Fibroblast of lung (primary cell): ENCODE results near the gene RNU5D-1. TPM values are rescaled to one million over a fixed set of nuclear protein-coding genes. Genes with fewer than 3 reads are reported as not detected.

Experiments used
- DNase-seq, 2 donors: peaks; one replicate each; pipeline versions ENCODE4 v3.0.0 to v3.0.0-alpha.2; 2010; ENCODE audit warnings: low read depth in 2 of 2
- H2AFZ ChIP-seq: 2 replicates; pipeline ENCODE4 v1.5.1; 2012; ENCODE audit warnings: low read length, control low read depth, inconsistent platforms
- H3K27ac ChIP-seq: 2 replicates; pipeline ENCODE4 v1.5.1; 2011; ENCODE audit warnings: low read length, control low read depth; ENCODE audit not compliant: insufficient read depth
- H3K27me3 ChIP-seq: 2 replicates; pipeline ENCODE4 v1.5.1; 2011; ENCODE audit warnings: mild to moderate bottlenecking, low read length; ENCODE audit not compliant: control insufficient read depth, insufficient read depth
- H3K36me3 ChIP-seq: 2 replicates; pipeline ENCODE4 v1.5.1; 2011; ENCODE audit warnings: low read length; ENCODE audit not compliant: control insufficient read depth, insufficient read depth
- H3K4me1 ChIP-seq: 2 replicates; pipeline ENCODE4 v1.5.1; 2011; ENCODE audit warnings: low read length; ENCODE audit not compliant: control insufficient read depth, insufficient read depth; ENCODE audit errors: extremely low read depth
- H3K4me2 ChIP-seq: 2 replicates; pipeline ENCODE4 v1.5.1; 2011; ENCODE audit warnings: low read length, control low read depth; ENCODE audit not compliant: insufficient read depth; ENCODE audit errors: extremely low read depth
- H3K4me3 ChIP-seq, 4 experiments: fragments of 200-600 bp in 1 of 4; sonication (generic) in 1 of 4; replicated peaks in 1 of 4; 2 replicates each; pipeline ENCODE4 v1.5.1; 2011 to 2016; ENCODE audit warnings: low read length in 4 of 4, low read depth in 3 of 4, mild to moderate bottlenecking in 3 of 4, control low read depth in 2 of 4, inconsistent platforms in 1 of 4, mixed read lengths in 1 of 4; ENCODE audit not compliant: insufficient read depth in 1 of 4; ENCODE audit errors: control extremely low read depth in 1 of 4
- H3K79me2 ChIP-seq: 2 replicates; pipeline ENCODE4 v1.5.1; 2012; ENCODE audit warnings: mild to moderate bottlenecking, low read length, inconsistent platforms; ENCODE audit not compliant: control insufficient read depth, insufficient read depth
- H3K9ac ChIP-seq: 2 replicates; pipeline ENCODE4 v1.5.1; 2011; ENCODE audit warnings: mild to moderate bottlenecking, low read length, control low read depth; ENCODE audit not compliant: insufficient read depth
- H3K9me3 ChIP-seq: 2 replicates; pipeline ENCODE4 v1.5.1; 2012; ENCODE audit warnings: low read depth, low read length; ENCODE audit not compliant: control insufficient read depth, insufficient read depth
- H4K20me1 ChIP-seq: 2 replicates; pipeline ENCODE4 v1.5.1; 2011; ENCODE audit warnings: low read length; ENCODE audit not compliant: control insufficient read depth, insufficient read depth; ENCODE audit errors: extremely low read depth
- CTCF ChIP-seq, 2 donors: IDR thresholded peaks in 1 of 2; conservative IDR thresholded peaks in 1 of 2; 1 replicate in 1 of 2; 2 replicates in 1 of 2; pipeline ENCODE4 v1.5.1; 2011 to 2012; ENCODE audit warnings: low read length in 2 of 2, control low read depth in 1 of 2, inconsistent platforms in 1 of 2, low read depth in 1 of 2, mild to moderate bottlenecking in 1 of 2
- EZH2 ChIP-seq: IDR thresholded peaks from 2 replicates; pipeline ENCODE4 v1.5.1; 2012; ENCODE audit warnings: low read length, control low read depth, mild to moderate bottlenecking; ENCODE audit errors: missing control alignments
- polyA plus RNA-seq, 2 donors: library from polyadenylated mRNA; depleted of rRNA in 1 of 2; stranded (reverse) in 1 of 2; unstranded in 1 of 2; fragments of >200 nt; gene quantifications; 2 replicates each; pipeline ENCODE4 v1.2.1, GENCODE V29; 2011 to 2012; ENCODE audit warnings: missing spikeins in 1 of 2
- total RNA-seq: library from RNA; depleted of rRNA; stranded (reverse); fragments of >200 nt; gene quantifications from 2 replicates; pipeline ENCODE4 v1.2.1, GENCODE V29; 2014

The RNU5D-1 gene
- total and polyA plus RNA-seq, 2 donors (not counting 1 experiment from before 2014, with no cell fraction given): not detected

DNA sequence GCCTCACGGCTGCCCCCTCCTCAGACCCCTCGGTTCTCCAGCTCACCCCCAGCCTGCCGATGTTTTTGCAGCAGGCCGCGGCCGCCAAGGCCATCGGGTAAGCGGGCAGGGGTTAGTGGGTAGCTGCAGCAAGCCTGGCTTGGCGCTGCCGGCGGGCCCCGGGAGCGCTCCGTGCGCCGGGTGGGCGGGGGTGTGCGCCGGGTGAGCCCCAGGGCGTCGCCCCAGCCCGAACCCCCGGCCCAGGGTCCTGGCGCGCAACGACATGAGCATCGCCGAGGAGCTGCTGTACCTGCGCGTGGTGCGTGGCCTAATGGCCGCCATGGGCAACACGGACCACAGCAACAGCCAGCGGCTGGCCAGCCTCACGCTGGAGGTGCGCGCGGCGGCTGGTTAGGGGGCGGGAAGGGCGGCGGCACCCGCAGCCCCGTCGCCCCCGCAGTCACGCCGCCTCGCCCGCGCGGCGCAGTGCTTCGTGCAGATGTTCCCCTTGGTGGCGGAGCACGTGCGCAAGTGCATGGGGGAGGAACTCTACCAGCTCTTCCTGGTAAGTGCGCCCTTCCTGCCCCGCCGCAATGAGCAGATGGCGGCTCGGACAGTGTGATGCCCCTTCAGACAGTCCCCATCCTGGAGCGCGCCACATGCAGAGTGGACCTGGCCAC, 6.5 kb downstream of the RNU5D-1 start:
- Histone ChIP-seq H4K20me1 (no peaks in the 10 kb centered on the region), H3K9ac (no peak overlapping the region), H3K4me3 (no peak overlapping the region), H3K27ac (no peak overlapping the region), H3K9me3 (no peaks in the 10 kb centered on the region), H3K79me2 (no peaks in the 10 kb centered on the region), H3K4me1 (peaks cover 3% of the 10 kb centered on the region), H3K4me2 (no peak overlapping the region), H3K36me3 (no peaks in the 10 kb centered on the region), H2AFZ (no peak overlapping the region), H3K27me3 (no peaks in the 10 kb centered on the region)
- TF ChIP-seq CTCF (conservative IDR thresholded peaks at IDR 0.05 in 1 of 2, IDR thresholded peaks at IDR 0.05 in 1 of 2; ENCODE audit: low read depth in 1 of 2, low read length in 2 of 2): no peak
- no peak for TF ChIP-seq EZH2
- no peak for DNase-seq

DNA sequence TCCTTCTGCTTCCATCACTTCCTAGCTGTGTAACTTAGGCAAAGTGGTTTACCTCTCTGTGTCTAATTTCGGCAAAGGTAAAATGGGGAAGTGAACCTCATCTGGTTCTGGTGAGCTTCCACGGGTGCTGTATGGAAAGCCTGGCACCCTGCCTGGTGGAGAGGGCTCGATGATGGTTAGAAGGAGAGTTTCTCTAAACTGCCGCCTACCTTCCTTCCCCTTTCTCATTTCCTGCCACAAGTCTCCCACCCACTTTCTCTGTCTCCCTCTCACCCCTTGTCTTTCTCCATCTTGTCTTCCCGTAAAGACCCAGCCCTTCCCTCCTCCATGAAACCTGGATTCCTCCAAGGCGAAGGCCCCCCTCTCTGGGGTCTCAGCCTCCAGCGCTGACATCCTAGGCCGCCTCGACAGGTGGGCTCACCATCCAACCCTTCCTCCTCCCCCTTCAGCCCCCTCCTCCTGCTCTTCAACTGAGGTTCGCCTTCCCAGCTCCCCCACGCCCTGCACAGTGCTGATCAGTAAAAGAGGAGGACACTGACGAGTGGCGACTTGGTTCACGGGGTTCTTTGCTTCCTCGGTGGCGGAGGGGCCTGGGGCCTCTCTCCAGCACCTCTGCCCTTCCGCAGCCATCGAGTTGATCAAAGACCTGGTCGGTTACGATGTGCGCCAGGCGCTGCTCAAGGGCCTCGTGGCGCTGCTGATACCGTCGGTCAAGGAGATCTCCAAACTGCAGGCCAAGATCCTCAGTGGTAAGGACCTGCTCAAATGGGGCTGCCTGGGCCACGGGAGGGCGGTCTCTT, 7.3 kb downstream of the RNU5D-1 start:
- no peaks in the 10 kb centered on the region for H4K20me1 ChIP-seq

More for the DNA sequence above, 7.3 kb downstream of the RNU5D-1 start:
- Histone ChIP-seq H3K9ac (no peak overlapping the region), H3K79me2 (no peaks in the 10 kb centered on the region), H2AFZ (no peak overlapping the region), H3K4me2 (no peak overlapping the region), H3K36me3 (no peaks in the 10 kb centered on the region), H3K9me3 (no peaks in the 10 kb centered on the region), H3K27ac (no peak overlapping the region), H3K4me3 (no peak overlapping the region), H3K27me3 (no peaks in the 10 kb centered on the region), H3K4me1 (peaks cover 3% of the 10 kb centered on the region)
- no peak for DNase-seq
- TF ChIP-seq EZH2 (no peak), CTCF (conservative IDR thresholded peaks at IDR 0.05 in 1 of 2, IDR thresholded peaks at IDR 0.05 in 1 of 2; ENCODE audit: low read depth in 1 of 2, low read length in 2 of 2) (no peak)
